ENCODE data around the gene RAPGEF6. TPM values are rescaled to one million over a fixed set of nuclear protein-coding genes. Genes with fewer than 3 reads are reported as not detected.

RAPGEF6 gene
- total and polyA plus RNA-seq, 4 experiments from 2014 or later = 18.0 to 121 (median 73.0) TPM

- Mint-ChIP-seq H3K27me3 (no peaks in the 10 kb centered on the region), H3K27ac (no peak overlapping the region), H3K4me1 (peaks cover 6 to 20% (median 14%) of the 10 kb centered on the region in 4 donors), H3K4me3 (no peak overlapping the region), H3K36me3 (peaks cover 19 to 20% of the 10 kb centered on the region in 2 donors), H3K9me3 (no peaks in the 10 kb centered on the region)
- H3K27ac ChIP-seq (ENCODE audit: low read depth, low read length) = no peak overlapping the region
- H3K9me3 ChIP-seq (ENCODE audit: control insufficient read depth in 1 of 2, low read length in 2 of 2) = no peaks in the 10 kb centered on the region
- H3K36me3 ChIP-seq (ENCODE audit: insufficient read depth, low read length) = peaks cover 6% of the 10 kb centered on the region
- no peak overlapping the region for H3K4me3 ChIP-seq (ENCODE audit: low read length in 2 of 2)
- peaks cover 13% of the 10 kb centered on the region for H3K4me1 ChIP-seq (ENCODE audit: insufficient read depth, low read length)
- intact Hi-C loops (cut with micrococcal nuclease) = no loop called here
- ChIA-PET CTCF (ENCODE audit: partially characterized antibody) (interaction anchor here (1.3 kb wide), 1 partner anchor 366 kb away, joined by 3 read pairs; no protein-coding TSS in a partner anchor), POLR2A (ENCODE audit: partially characterized antibody) (interaction anchor here (1.1 kb wide), 1 partner anchor 11 kb away, joined by 3 read pairs; no protein-coding TSS in a partner anchor)
- H3K27me3 ChIP-seq (ENCODE audit: insufficient read depth, low read length) = no peaks in the 10 kb centered on the region
- no peak for DNase-seq
These were observed 6.5 kb upstream of the RAPGEF6 start for GRCh38 chr5:131641494-131641893.

GRCh38 chr5:131640043-131640856 lies 5.2 kb upstream of the RAPGEF6 start:
- Histone ChIP-seq H3K4me3 (ENCODE audit: low read length in 2 of 2) (no peak overlapping the region), H3K36me3 (ENCODE audit: insufficient read depth, low read length) (peaks cover 6% of the 10 kb centered on the region), H3K9me3 (ENCODE audit: control insufficient read depth in 1 of 2, low read length in 2 of 2) (no peaks in the 10 kb centered on the region), H3K4me1 (ENCODE audit: insufficient read depth, low read length) (peaks cover 21% of the 10 kb centered on the region), H3K27ac (ENCODE audit: low read depth, low read length) (no peak overlapping the region), H3K27me3 (ENCODE audit: insufficient read depth, low read length) (no peaks in the 10 kb centered on the region)
- Mint-ChIP-seq H3K4me3 (peak overlapping the region in 1 of 8 donors; percentile 11), H3K27ac (peak overlapping the region; percentile 11 to 77 (median 19)), H3K9me3 (no peaks in the 10 kb centered on the region), H3K27me3 (no peaks in the 10 kb centered on the region), H3K4me1 (peaks cover 13 to 29% (median 21%) of the 10 kb centered on the region in 4 donors), H3K36me3 (peaks cover 10 to 16% of the 10 kb centered on the region in 2 donors)
- peak in 1 of 5 donors; percentile 45 for DNase-seq
- CTCF ChIA-PET (ENCODE audit: partially characterized antibody) = interaction anchor here (1.1 to 1.3 kb wide), 2 partner anchors 10 to 367 kb away, joined by 3 to 4 read pairs; no protein-coding TSS in a partner anchor
- POLR2A ChIA-PET (ENCODE audit: partially characterized antibody) = interaction anchor here (1.4 kb wide), 1 partner anchor 156 kb away, joined by 5 read pairs; the partner anchor contains the start of gene FNIP1
- intact Hi-C loops (cut with micrococcal nuclease) = no loop called here

GRCh38 chr5:131639148-131639547 lies 4.1 kb upstream of the RAPGEF6 start:
- no peaks in the 10 kb centered on the region for H3K27me3 Mint-ChIP-seq
- peak overlapping the region in 1 of 7 donors; percentile 19 for H3K27ac Mint-ChIP-seq
- no peak overlapping the region for H3K4me3 Mint-ChIP-seq
- ChIA-PET CTCF (ENCODE audit: partially characterized antibody) (interaction anchor here (1.2 kb wide), 1 partner anchor 20 kb away, joined by 3 read pairs; no protein-coding TSS in a partner anchor), POLR2A (ENCODE audit: partially characterized antibody) (interaction anchor here (0.6 to 1.4 kb wide), 2 partner anchors 106 to 157 kb away, joined by 4 to 5 read pairs; partner anchors contain the start of gene FNIP1)
- DNase-seq = no peak
- Histone ChIP-seq H3K36me3 (ENCODE audit: insufficient read depth, low read length) (no peaks in the 10 kb centered on the region), H3K4me1 (ENCODE audit: insufficient read depth, low read length) (peaks cover 23% of the 10 kb centered on the region), H3K27me3 (ENCODE audit: insufficient read depth, low read length) (no peaks in the 10 kb centered on the region), H3K27ac (ENCODE audit: low read depth, low read length) (no peak overlapping the region), H3K4me3 (ENCODE audit: low read length in 2 of 2) (no peak overlapping the region), H3K9me3 (ENCODE audit: control insufficient read depth in 1 of 2, low read length in 2 of 2) (no peaks in the 10 kb centered on the region)
- peaks cover 3 to 14% of the 10 kb centered on the region in 2 donors for H3K36me3 Mint-ChIP-seq
- H3K9me3 Mint-ChIP-seq = peaks cover 0 to 2% (median 0%) of the 10 kb centered on the region in 8 donors
- intact Hi-C loops (cut with micrococcal nuclease) = loop anchor here (10.0 kb wide), 1 partner anchor 474 kb away; the partner anchor contains the start of gene HINT1
- H3K4me1 Mint-ChIP-seq = peaks cover 13 to 40% (median 23%) of the 10 kb centered on the region in 4 donors

- intact Hi-C loops (cut with micrococcal nuclease) = loop anchor here (10.0 kb wide), 1 partner anchor 473 kb away; the partner anchor contains the start of gene HINT1
- Histone ChIP-seq H3K27ac (ENCODE audit: low read depth, low read length) (no peak overlapping the region), H3K4me3 (ENCODE audit: low read length in 2 of 2) (no peak overlapping the region), H3K36me3 (ENCODE audit: insufficient read depth, low read length) (no peaks in the 10 kb centered on the region), H3K27me3 (ENCODE audit: insufficient read depth, low read length) (no peaks in the 10 kb centered on the region), H3K4me1 (ENCODE audit: insufficient read depth, low read length) (peaks cover 38% of the 10 kb centered on the region), H3K9me3 (ENCODE audit: control insufficient read depth in 1 of 2, low read length in 2 of 2) (no peaks in the 10 kb centered on the region)
- POLR2A ChIA-PET (ENCODE audit: partially characterized antibody) = no interaction called here
- no peak for DNase-seq
- no peaks in the 10 kb centered on the region for H3K27me3 Mint-ChIP-seq
- peaks cover 18 to 46% (median 29%) of the 10 kb centered on the region in 4 donors for H3K4me1 Mint-ChIP-seq
- peaks cover under 1 to 16% of the 10 kb centered on the region in 2 donors for H3K36me3 Mint-ChIP-seq
- peaks cover 0 to 2% (median 0%) of the 10 kb centered on the region in 8 donors for H3K9me3 Mint-ChIP-seq
- H3K4me3 Mint-ChIP-seq = peak overlapping the region in 1 of 8 donors; percentile 26
- CTCF ChIA-PET (ENCODE audit: partially characterized antibody) = interaction anchor here (1.2 kb wide), 1 partner anchor 48 kb away, joined by 3 read pairs; no protein-coding TSS in a partner anchor
- H3K27ac Mint-ChIP-seq = no peak overlapping the region
These were observed 2.7 kb upstream of the RAPGEF6 start for GRCh38 chr5:131637694-131638093.

GRCh38 chr5:131635684-131636572 lies 899 bp upstream of the RAPGEF6 start:
- POLR2A ChIA-PET (ENCODE audit: partially characterized antibody) = interaction anchor here (0.6 to 1.5 kb wide), 29 partner anchors 9 to 466 kb away, joined by 3 to 35 read pairs (median 4); partner anchors contain the start of gene FNIP1
- CTCF ChIA-PET (ENCODE audit: partially characterized antibody) = interaction anchor here (0.7 to 1.4 kb wide), 5 partner anchors 30 to 371 kb away, joined by 3 to 9 read pairs (median 4); partner anchors contain the start of gene FNIP1
- H3K4me1 ChIP-seq (ENCODE audit: insufficient read depth, low read length) = peaks cover 55% of the 10 kb centered on the region

GRCh38 chr5:131634666-131634995 lies 398 bp downstream of the RAPGEF6 start:
- peak overlapping the region; percentile 97 for H3K27ac ChIP-seq (ENCODE audit: low read depth, low read length)
- no peaks in the 10 kb centered on the region for H3K27me3 Mint-ChIP-seq
- H3K27me3 ChIP-seq (ENCODE audit: insufficient read depth, low read length) = no peaks in the 10 kb centered on the region
- peaks cover 0 to 16% of the 10 kb centered on the region in 2 donors for H3K36me3 Mint-ChIP-seq
- peak overlapping the region; percentile 67 to 98 for H3K4me3 ChIP-seq (ENCODE audit: low read length in 2 of 2)
- DNase-seq = peak in 3 of 5 donors; percentile 73 to 83 (median 73)
- CTCF ChIA-PET (ENCODE audit: partially characterized antibody) = no interaction called here
- peak overlapping the region; percentile 92 to 99 (median 95) for H3K4me3 Mint-ChIP-seq
- H3K36me3 ChIP-seq (ENCODE audit: insufficient read depth, low read length) = no peaks in the 10 kb centered on the region
- POLR2A ChIA-PET (ENCODE audit: partially characterized antibody) = no interaction called here
- H3K9me3 ChIP-seq (ENCODE audit: control insufficient read depth in 1 of 2, low read length in 2 of 2) = no peaks in the 10 kb centered on the region
- H3K27ac Mint-ChIP-seq = peak overlapping the region; percentile 97 to 100 (median 99)
- peaks cover 60% of the 10 kb centered on the region for H3K4me1 ChIP-seq (ENCODE audit: insufficient read depth, low read length)
- peaks cover 18 to 35% (median 23%) of the 10 kb centered on the region in 4 donors for H3K4me1 Mint-ChIP-seq
- H3K9me3 Mint-ChIP-seq = peaks cover 0 to 2% (median 0%) of the 10 kb centered on the region in 8 donors
- intact Hi-C loops (cut with micrococcal nuclease) = loop anchor here (2.0 to 10.0 kb wide), 4 partner anchors 46 to 470 kb away; partner anchors contain the start of gene HINT1

More at GRCh38 chr5:131635684-131636572, 899 bp upstream of the RAPGEF6 start:
- peaks cover 0 to 2% (median 0%) of the 10 kb centered on the region in 8 donors for H3K9me3 Mint-ChIP-seq
- DNase-seq = peak in 2 of 5 donors; percentile 45 to 48
- H3K27me3 ChIP-seq (ENCODE audit: insufficient read depth, low read length) = no peaks in the 10 kb centered on the region
- H3K4me3 Mint-ChIP-seq = peak overlapping the region; percentile 92 to 99 (median 95)
- peak overlapping the region; percentile 79 to 98 for H3K4me3 ChIP-seq (ENCODE audit: low read length in 2 of 2)
- intact Hi-C loops (cut with micrococcal nuclease) = loop anchor here (1.0 to 10.0 kb wide), 6 partner anchors 47 to 471 kb away; partner anchors contain the start of genes FNIP1 and HINT1
- no peaks in the 10 kb centered on the region for H3K36me3 ChIP-seq (ENCODE audit: insufficient read depth, low read length)
- no peaks in the 10 kb centered on the region for H3K9me3 ChIP-seq (ENCODE audit: control insufficient read depth in 1 of 2, low read length in 2 of 2)
- peaks cover 0 to 16% of the 10 kb centered on the region in 2 donors for H3K36me3 Mint-ChIP-seq
- H3K27me3 Mint-ChIP-seq = no peaks in the 10 kb centered on the region
- H3K27ac Mint-ChIP-seq = peak overlapping the region; percentile 97 to 100 (median 99)
- H3K4me1 Mint-ChIP-seq = peaks cover 18 to 46% (median 29%) of the 10 kb centered on the region in 4 donors
- H3K27ac ChIP-seq (ENCODE audit: low read depth, low read length) = peak overlapping the region; percentile 97
